HepG2 (cell line): ENCODE data around the gene SRCAP. TPM values are rescaled to one million over a fixed set of nuclear protein-coding genes. Genes with fewer than 3 reads are reported as not detected.

Experiments
- AKNA ChIP-seq: sonication (generic); formaldehyde crosslinking; IDR thresholded peaks from 2 replicates; pipeline ENCODE4 v1.4.0; 2020; ENCODE audit warnings: missing genetic modification reagents, borderline replicate concordance
- GTF2F1 ChIP-seq: fragments of 150-350 bp; IDR thresholded peaks from 2 replicates; pipeline ENCODE4 v1.6.1; 2014; ENCODE audit warnings: low read length
- HNRNPK ChIP-seq: fragments of 200-400 bp; formaldehyde crosslinking; IDR thresholded peaks from 2 replicates; pipeline ENCODE4 v1.6.1; 2018; ENCODE audit warnings: low read length, low read depth, moderate library complexity, mild to moderate bottlenecking; ENCODE audit not compliant: poor library complexity, severe bottlenecking
- IRF9 ChIP-seq: sonication (generic); formaldehyde crosslinking; IDR thresholded peaks from 2 replicates; pipeline ENCODE4 v1.8.0; 2022; ENCODE audit warnings: missing genetic modification reagents, mild to moderate bottlenecking, borderline replicate concordance
- PCBP2 ChIP-seq: fragments of 200-400 bp; formaldehyde crosslinking; optimal IDR thresholded peaks from 2 replicates; pipeline ENCODE3; 2018; ENCODE audit warnings: low read length, low read depth; ENCODE audit not compliant: poor library complexity, severe bottlenecking
- RARG ChIP-seq: sonication (generic); formaldehyde crosslinking; IDR thresholded peaks from 2 replicates; pipeline ENCODE4 v1.4.0; 2020; ENCODE audit warnings: low read depth, mild to moderate bottlenecking, missing genetic modification reagents
- SNAI1 ChIP-seq: sonication (generic); formaldehyde crosslinking; IDR thresholded peaks from 2 replicates; pipeline ENCODE4 v1.5.0; 2020; ENCODE audit warnings: mild to moderate bottlenecking, missing genetic modification reagents, borderline replicate concordance
- SUZ12 ChIP-seq: fragments of 150-350 bp; IDR thresholded peaks from 2 replicates; pipeline ENCODE4 v1.6.1; 2014; ENCODE audit warnings: low read depth, low read length
- TARDBP ChIP-seq: sonication (generic); formaldehyde crosslinking; IDR thresholded peaks from 2 replicates; pipeline ENCODE4 v1.8.0; 2022; ENCODE audit warnings: mild to moderate bottlenecking, missing genetic modification reagents
- TRAFD1 ChIP-seq: sonication (generic); formaldehyde crosslinking; IDR thresholded peaks from 2 replicates; pipeline ENCODE4 v1.5.1; 2020; ENCODE audit warnings: missing genetic modification reagents, mild to moderate bottlenecking, borderline replicate concordance
- ZNF280B ChIP-seq: sonication (generic); formaldehyde crosslinking; IDR thresholded peaks from 2 replicates; pipeline ENCODE4 v1.5.0; 2020; ENCODE audit warnings: missing genetic modification reagents, mild to moderate bottlenecking, borderline replicate concordance
- ZNF30 ChIP-seq: sonication (generic); formaldehyde crosslinking; IDR thresholded peaks from 2 replicates; pipeline ENCODE4 v1.5.0; 2020; ENCODE audit warnings: mild to moderate bottlenecking, missing genetic modification reagents
- ZNF326 ChIP-seq: sonication (generic); formaldehyde crosslinking; IDR thresholded peaks from 2 replicates; pipeline ENCODE4 v1.4.0; 2020; ENCODE audit warnings: missing genetic modification reagents, borderline replicate concordance
- ZNF687 ChIP-seq: sonication (generic); formaldehyde crosslinking; IDR thresholded peaks from 2 replicates; pipeline ENCODE4 v1.5.1; 2020; ENCODE audit warnings: mild to moderate bottlenecking, missing genetic modification reagents, moderate library complexity
- polyA plus RNA-seq, 8 experiments: library from polyadenylated mRNA; depleted of rRNA in 3 of 8; stranded (reverse) in 7 of 8; unstranded in 1 of 8; fragments of >200 nt; fragmentation: Illumina TruSeq in 4 of 8; extraction: Trizol in 4 of 8; gene quantifications; 2 replicates each; pipeline versions ENCODE4 v1.2.1 to v1.2.3, GENCODE V29; 2011 to 2016; ENCODE audit warnings: low read depth in 4 of 8, missing spikeins in 1 of 8, mixed read lengths in 1 of 8; ENCODE audit not compliant: insufficient read depth in 1 of 8
- total RNA-seq, 5 experiments: library from RNA; depleted of rRNA; stranded (reverse); fragments of >200 nt; fragmentation: Illumina TruSeq; extraction: Trizol; gene quantifications; 2 replicates each; pipeline ENCODE4 v1.2.3, GENCODE V29; 2016; ENCODE audit warnings: low read depth in 1 of 5

The SRCAP gene
- total and polyA plus RNA-seq, 2 of the 13 experiments (the other 11 are each of a cell fraction or from before 2014, with no cell fraction given): 4.9 to 9.0 TPM

GRCh38 chr16:30698139-30698815 lies 694 bp upstream of the SRCAP start (continued):
- no peak for TF ChIP-seq AKNA (CRISPR knock-in tag)
- TF ChIP-seq SUZ12: no peak
- TF ChIP-seq RARG (CRISPR knock-in tag): peak; percentile 13; the same call in 1 of the 2 replicates
- TF ChIP-seq IRF9 (CRISPR knock-in tag): peak; percentile 92
- TF ChIP-seq TARDBP (CRISPR knock-in tag): no peak; the same call in none of the 2 replicates
- TF ChIP-seq ZNF280B (CRISPR knock-in tag): peak; percentile 49
- TF ChIP-seq ZNF30: no peak
- TF ChIP-seq TRAFD1 (CRISPR knock-in tag): no peak
- TF ChIP-seq ZNF687 (CRISPR knock-in tag): peak; percentile 88
- TF ChIP-seq HNRNPK: peak; percentile 45
- TF ChIP-seq SNAI1: no peak
- peak; percentile 61; the same call in 1 of the 2 replicates for TF ChIP-seq ZNF326 (CRISPR knock-in tag)
- TF ChIP-seq PCBP2: no peak
- 0 out of 2 replicates have a peak, but pooled peaks have one; percentile 75 for TF ChIP-seq GTF2F1
